HUES48 (cell line): ENCODE measurements around the gene CCIN.
"Not testable (repeated sequence)": the region's sequence is repeated elsewhere in the genome, so short reads cannot be mapped to it uniquely, and the experiment has no call there.

Experiments used
- H3K27ac ChIP-seq: one replicate; pipeline ENCODE4 v1.7.0; 2013; ENCODE audit warnings: low read depth, low read length, inconsistent platforms
- H3K27me3 ChIP-seq: 2 replicates; pipeline ENCODE4 v1.6.1; 2013; ENCODE audit warnings: mild to moderate bottlenecking, low read length; ENCODE audit not compliant: control insufficient read depth, insufficient read depth
- H3K36me3 ChIP-seq: 2 replicates; pipeline ENCODE4 v1.6.1; 2013; ENCODE audit warnings: low read length; ENCODE audit not compliant: control insufficient read depth, insufficient read depth
- H3K4me1 ChIP-seq: 2 replicates; pipeline ENCODE4 v1.6.1; 2013; ENCODE audit warnings: mild to moderate bottlenecking, low read length; ENCODE audit not compliant: control insufficient read depth, insufficient read depth
- H3K4me3 ChIP-seq: 2 replicates; pipeline ENCODE4 v1.5.1; 2013; ENCODE audit warnings: mild to moderate bottlenecking, low read depth, low read length
- H3K9ac ChIP-seq: 2 replicates; pipeline ENCODE4 v1.6.1; 2013; ENCODE audit warnings: mild to moderate bottlenecking, low read depth, low read length, moderate library complexity
- H3K9me3 ChIP-seq: 2 replicates; pipeline ENCODE4 v1.6.1; 2013; ENCODE audit warnings: low read length; ENCODE audit not compliant: control insufficient read depth, insufficient read depth

The CCIN gene

GRCh38 chr9:36150574-36151315 lies 18.4 kb upstream of the CCIN start:
- Histone ChIP-seq H3K9me3 (no peaks in the 10 kb centered on the region; the same call in 1 of the 2 replicates), H3K4me1 (no peaks in the 10 kb centered on the region), H3K27me3 (no peaks in the 10 kb centered on the region), H3K4me3 (no peak overlapping the region), H3K36me3 (no peaks in the 10 kb centered on the region), H3K9ac (no peak overlapping the region), H3K27ac (no peak overlapping the region)

GRCh38 chr9:36151316-36152210 lies 17.6 kb upstream of the CCIN start:
- H3K27ac ChIP-seq = no peak overlapping the region

GRCh38 chr9:36152741-36153438 lies 16.3 kb upstream of the CCIN start:
- no peaks in the 10 kb centered on the region for H3K27me3 ChIP-seq
- H3K36me3 ChIP-seq = no peaks in the 10 kb centered on the region
- H3K4me3 ChIP-seq = no peak overlapping the region
- H3K4me1 ChIP-seq = no peaks in the 10 kb centered on the region
- H3K9ac ChIP-seq = no peak overlapping the region
- H3K27ac ChIP-seq = no peak overlapping the region
- H3K9me3 ChIP-seq = peaks cover 6% of the 10 kb centered on the region; the same call in 1 of the 2 replicates

More at GRCh38 chr9:36151316-36152210, 17.6 kb upstream of the CCIN start:
- Histone ChIP-seq H3K4me3 (no peak overlapping the region), H3K36me3 (no peaks in the 10 kb centered on the region), H3K9me3 (peaks cover 3% of the 10 kb centered on the region; the same call in 1 of the 2 replicates), H3K4me1 (no peaks in the 10 kb centered on the region), H3K27me3 (no peaks in the 10 kb centered on the region), H3K9ac (no peak overlapping the region)

- Histone ChIP-seq H3K9me3 (peaks cover 6% of the 10 kb centered on the region; the same call in 1 of the 2 replicates), H3K9ac (no peak overlapping the region), H3K4me1 (no peaks in the 10 kb centered on the region), H3K36me3 (no peaks in the 10 kb centered on the region), H3K4me3 (no peak overlapping the region), H3K27ac (no peak overlapping the region), H3K27me3 (no peaks in the 10 kb centered on the region)
Observed at GRCh38 chr9:36153746-36154145, 15.4 kb upstream of the CCIN start.

- no peaks in the 10 kb centered on the region for H3K4me1 ChIP-seq
- no peak overlapping the region for H3K4me3 ChIP-seq
- no peak overlapping the region for H3K9ac ChIP-seq
- H3K9me3 ChIP-seq = peaks cover 6% of the 10 kb centered on the region; the same call in 1 of the 2 replicates
- H3K36me3 ChIP-seq = no peaks in the 10 kb centered on the region
- H3K27ac ChIP-seq = no peak overlapping the region
- no peaks in the 10 kb centered on the region for H3K27me3 ChIP-seq
Observed at GRCh38 chr9:36154331-36154952, 14.7 kb upstream of the CCIN start.

- no peak overlapping the region for H3K27ac ChIP-seq
- no peaks in the 10 kb centered on the region for H3K4me1 ChIP-seq
- peaks cover 6% of the 10 kb centered on the region; the same call in 1 of the 2 replicates for H3K9me3 ChIP-seq
- no peak overlapping the region for H3K4me3 ChIP-seq
- no peak overlapping the region for H3K9ac ChIP-seq
- H3K27me3 ChIP-seq = no peaks in the 10 kb centered on the region
- no peaks in the 10 kb centered on the region for H3K36me3 ChIP-seq
Observed at GRCh38 chr9:36156116-36156515, 13.1 kb upstream of the CCIN start.

GRCh38 chr9:36158122-36158521 lies 11.1 kb upstream of the CCIN start:
- no peak overlapping the region for H3K9ac ChIP-seq
- H3K4me3 ChIP-seq = no peak overlapping the region
- H3K9me3 ChIP-seq = peaks cover 6% of the 10 kb centered on the region; the same call in 1 of the 2 replicates
- peaks cover 11% of the 10 kb centered on the region for H3K4me1 ChIP-seq
- no peak overlapping the region for H3K27ac ChIP-seq
- H3K36me3 ChIP-seq = no peaks in the 10 kb centered on the region
- no peaks in the 10 kb centered on the region for H3K27me3 ChIP-seq

- no peak overlapping the region for H3K27ac ChIP-seq
- H3K4me3 ChIP-seq = no peak overlapping the region
- H3K9me3 ChIP-seq = peaks cover 6% of the 10 kb centered on the region; the same call in 1 of the 2 replicates
- H3K9ac ChIP-seq = no peak overlapping the region
- H3K4me1 ChIP-seq = peaks cover 19% of the 10 kb centered on the region
- no peaks in the 10 kb centered on the region for H3K36me3 ChIP-seq
- H3K27me3 ChIP-seq = no peaks in the 10 kb centered on the region
Observed at GRCh38 chr9:36158917-36159316, 10.3 kb upstream of the CCIN start.

GRCh38 chr9:36159509-36159908 lies 9.7 kb upstream of the CCIN start:
- not testable (repeated sequence) for H3K27me3 ChIP-seq, H3K9me3 ChIP-seq, H3K27ac ChIP-seq, H3K36me3 ChIP-seq, H3K9ac ChIP-seq, H3K4me3 ChIP-seq
- H3K4me1 ChIP-seq = peaks cover 21% of the 10 kb centered on the region

- not testable (repeated sequence) for H3K4me3 ChIP-seq, H3K27ac ChIP-seq, H3K27me3 ChIP-seq, H3K9me3 ChIP-seq, H3K36me3 ChIP-seq, H3K9ac ChIP-seq
- H3K4me1 ChIP-seq = peaks cover 25% of the 10 kb centered on the region
Observed at GRCh38 chr9:36160126-36160525, 9.1 kb upstream of the CCIN start.
